CD4-positive, alpha-beta T cell treated with Interleukin-15 for 4 hours (primary cell): ENCODE data around the gene UBE2D1.
"Not testable (repeated sequence)": the region's sequence is repeated elsewhere in the genome, so short reads cannot be mapped to it uniquely, and the experiment has no call there.

ENCODE experiments used
- DNase-seq: peaks from one replicate; pipeline ENCODE4 v3.0.0-alpha.2; 2020; ENCODE audit warnings: low spot score

UBE2D1 gene

DNA sequence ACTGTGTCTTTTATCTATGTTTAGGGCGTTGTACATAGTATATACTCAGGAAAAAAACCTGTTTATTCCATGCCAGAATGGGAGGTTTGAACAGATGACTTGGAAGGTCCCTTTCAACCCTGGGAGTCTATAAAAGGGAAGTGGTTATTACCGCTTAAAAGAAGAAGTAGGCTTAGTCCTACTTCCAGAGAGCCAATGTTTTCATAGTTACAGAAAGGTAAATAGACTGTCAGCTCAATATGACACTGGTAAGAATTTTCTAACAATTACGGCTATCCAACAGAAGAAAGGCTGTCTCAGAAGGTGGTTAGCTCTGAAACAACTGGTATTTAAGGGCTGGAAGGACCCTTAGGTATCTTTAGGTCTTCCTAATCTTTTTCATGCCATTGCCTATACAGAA is 49.3 kb downstream of the UBE2D1 start:
- peak; percentile 22 for DNase-seq

DNA sequence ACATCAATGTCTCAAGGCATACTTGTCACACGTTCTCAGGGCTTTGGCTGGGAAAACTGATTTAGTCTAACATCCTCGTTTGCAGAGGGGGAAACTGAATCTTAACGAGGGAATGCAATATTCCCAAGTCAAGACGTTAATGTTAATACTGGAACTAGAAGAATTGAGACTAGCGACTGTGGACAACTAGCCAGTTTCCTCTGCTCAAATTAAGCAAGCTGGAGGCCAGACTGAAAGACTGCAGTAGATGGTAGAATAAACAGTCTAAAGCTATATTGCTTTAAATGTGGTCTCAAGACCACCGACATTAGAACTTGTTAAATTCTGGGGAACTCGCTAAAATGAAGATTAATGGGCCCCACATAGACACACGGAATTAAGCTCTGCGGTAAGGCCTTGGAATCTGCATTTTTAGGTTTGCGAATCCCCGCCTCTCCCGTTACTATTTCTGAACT is 49.8 kb downstream of the UBE2D1 start:
- no peak for DNase-seq

DNA sequence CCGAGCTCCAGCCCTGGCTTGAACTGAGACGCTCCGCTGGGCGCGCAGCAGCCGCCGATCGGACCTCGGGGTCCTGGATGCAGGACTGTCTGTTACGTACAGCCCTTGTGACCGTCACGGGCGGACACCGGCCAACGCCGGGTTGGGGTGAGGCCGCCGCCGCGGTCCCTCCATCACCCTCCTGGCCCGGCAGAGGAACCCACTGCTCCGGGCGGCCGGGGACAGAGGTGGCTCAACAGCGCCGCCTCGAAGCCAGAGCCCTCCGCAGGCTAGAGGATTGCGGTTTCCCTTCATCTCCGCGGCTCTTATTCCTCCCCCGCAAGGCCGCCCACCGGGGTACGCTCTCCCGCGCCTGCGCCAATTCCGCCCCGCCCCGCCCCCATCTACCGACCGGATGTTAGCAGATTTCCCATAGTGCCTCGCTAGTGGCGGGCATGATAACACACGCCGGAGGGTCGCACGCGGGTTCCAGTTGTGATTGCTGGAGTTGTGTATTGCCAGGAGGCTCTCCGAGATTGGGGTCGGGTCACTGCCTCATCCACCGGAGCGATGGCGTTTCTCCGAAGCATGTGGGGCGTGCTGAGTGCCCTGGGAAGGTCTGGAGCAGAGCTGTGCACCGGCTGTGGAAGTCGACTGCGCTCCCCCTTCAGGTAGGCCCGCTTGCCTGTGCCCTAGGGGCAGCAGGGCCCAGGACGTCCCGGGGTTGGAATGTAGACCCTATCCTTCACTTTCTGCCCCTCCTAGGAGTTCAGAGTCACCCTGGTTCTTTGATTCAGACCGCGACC is 50.4 kb downstream of the UBE2D1 start, which contains the start of gene TFAM:
Gene TFAM, plus strand, starts transcription at position 412 of the 785 bp plus-strand sequence. Its CDS starts 138 bp downstream, at position 550.
- DNase-seq = peak; percentile 93

DNA sequence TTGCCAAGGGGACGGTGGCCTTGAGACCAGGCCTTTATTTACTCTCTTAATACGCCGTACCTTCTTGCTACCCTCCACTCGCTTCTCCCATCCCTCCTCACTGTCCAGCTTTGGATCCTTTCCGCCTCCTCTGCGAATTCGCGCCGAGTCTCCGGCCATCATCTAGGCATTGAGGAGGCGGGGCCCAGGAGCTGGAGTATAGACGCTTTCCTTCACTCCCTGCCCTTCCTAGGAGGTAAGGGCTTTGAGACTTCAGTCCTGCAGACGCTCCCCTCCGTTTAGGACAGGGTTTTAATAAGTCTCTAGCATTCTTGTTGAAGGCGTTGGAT is 50.9 kb downstream of the UBE2D1 start:
- peak; percentile 8 for DNase-seq

DNA sequence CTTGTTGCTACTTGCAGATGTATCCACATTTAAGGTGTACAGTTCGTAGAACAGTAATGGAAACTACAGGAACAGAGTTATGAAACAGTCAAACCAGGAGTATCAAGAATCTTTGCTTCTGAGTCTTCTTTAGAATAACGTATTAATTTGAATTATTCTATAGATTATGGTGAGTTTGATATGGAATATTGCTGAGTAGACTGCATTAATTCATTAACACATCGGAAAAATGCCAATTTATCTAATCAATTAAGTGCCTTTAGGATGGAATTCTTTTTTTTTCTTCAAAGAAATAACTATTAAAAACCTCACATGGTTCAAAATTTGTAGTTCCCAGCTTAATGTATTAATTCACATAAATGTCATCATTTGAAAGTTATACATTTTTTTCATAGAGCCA is 54.2 kb downstream of the UBE2D1 start:
- no peak for DNase-seq

DNA sequence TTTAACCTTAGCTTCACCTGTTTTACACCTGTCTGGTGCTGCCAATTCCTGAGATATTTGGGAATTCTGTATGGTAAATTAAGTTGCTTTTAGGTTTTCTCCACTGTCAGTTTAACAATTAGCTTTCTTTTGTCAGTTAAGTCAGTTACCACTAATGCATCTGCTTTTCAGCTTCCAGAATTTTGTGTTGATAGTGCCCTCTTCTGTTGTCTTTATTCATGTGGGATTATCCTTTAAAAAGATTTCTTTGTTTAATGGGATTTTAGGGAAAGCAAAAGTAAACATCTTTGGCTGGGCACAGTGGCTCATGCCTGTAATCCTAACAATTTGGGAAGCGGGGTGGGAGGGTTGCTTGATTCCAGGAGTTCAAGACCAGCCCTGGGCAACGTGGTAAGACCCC is 58.5 kb downstream of the UBE2D1 start:
- no peak for DNase-seq

DNA sequence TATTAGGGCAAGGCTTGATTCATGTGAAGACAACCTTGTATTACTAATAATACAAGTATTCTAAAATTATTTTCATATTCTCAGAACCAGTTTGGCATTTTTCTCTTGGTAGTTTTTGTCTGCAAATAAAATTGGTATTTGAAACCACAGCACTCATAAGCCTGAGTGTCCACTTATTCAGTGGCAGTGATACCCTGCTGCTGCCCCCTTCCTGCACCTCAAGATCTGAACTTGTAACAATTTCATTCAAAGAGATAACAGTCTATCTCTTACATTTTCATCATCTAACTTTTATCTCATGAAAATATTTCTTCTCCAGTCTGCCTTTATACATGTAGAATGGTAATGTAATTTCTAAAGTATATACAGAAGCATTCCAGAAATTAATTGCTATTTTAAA is 59.7 kb downstream of the UBE2D1 start:
- DNase-seq = no peak

DNA sequence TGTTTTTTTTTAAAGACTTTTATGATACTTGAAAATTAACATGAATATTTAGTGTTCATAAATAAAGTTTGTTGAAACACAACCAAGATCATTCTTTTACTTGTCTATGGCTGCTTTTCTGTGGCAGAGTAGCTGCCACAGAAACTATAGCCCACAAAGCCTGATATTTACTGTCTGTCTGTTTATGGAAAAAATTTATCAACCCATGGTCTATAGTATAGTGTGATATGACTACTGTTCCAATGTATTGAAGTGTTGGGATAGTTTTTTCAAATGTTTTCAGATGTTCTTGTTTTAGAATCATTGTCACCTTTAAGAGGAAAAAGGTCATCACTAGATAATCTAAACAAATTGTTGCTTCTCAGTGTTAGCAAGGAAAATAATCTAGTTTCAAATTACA is 61.3 kb downstream of the UBE2D1 start:
- DNase-seq = no peak

DNA sequence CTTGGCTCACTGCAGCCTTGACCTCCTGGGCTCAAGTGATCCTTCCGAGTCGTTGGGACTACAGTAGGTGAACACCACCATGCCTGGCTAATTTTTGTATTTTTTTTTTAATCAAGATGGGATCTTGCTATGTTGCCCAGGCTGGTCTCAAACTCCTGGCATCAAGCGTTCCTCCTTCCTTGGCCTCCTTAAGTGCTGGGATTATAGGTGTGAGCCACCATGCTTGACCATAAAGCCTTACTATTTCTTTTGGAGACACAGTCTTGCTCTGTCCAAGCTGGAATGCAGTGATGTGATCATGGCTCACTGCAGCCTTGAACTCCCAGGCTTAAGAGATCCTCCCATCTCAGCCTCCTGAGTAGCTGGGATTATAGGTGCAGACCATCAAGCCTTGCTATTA is 63.0 kb downstream of the UBE2D1 start:
- no peak for DNase-seq

DNA sequence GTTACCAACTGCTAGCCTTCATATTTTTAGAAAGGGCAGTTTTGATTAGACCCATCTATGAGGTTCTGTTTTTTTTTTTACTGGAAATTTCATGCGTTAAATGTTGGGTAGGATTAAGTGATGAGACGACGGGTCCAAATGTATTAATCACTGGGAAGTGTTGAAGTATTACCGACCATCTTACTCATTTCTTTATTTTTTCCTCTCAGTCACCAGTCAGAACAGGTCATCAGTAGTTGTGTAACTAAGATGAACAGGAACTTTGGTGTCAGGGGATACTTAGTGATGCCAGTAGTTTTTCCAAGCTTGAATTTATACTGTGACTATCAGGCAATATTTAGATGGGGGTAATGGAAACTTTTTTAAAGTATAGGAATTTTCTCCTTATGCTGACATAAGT is 64.6 kb downstream of the UBE2D1 start:
- no peak for DNase-seq

DNA sequence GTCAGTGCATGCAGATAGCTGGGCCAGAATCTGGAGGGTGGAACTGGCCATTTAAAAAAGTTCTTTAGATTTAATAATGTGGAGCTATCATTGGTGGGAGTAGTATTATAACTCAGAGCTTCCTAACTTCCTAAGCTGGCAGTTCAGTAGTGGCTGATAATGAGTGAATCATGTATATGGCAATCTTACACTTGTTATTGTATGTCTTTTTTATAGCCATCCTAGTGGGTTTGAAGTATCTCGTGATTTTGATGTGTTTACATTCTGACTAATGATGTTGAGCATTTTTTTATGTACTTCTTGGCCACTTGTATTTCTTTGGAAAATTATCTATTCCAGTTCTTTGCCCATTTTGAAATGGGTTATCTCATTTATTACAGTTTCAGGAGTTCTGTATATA is 65.8 kb downstream of the UBE2D1 start:
- no peak for DNase-seq

DNA sequence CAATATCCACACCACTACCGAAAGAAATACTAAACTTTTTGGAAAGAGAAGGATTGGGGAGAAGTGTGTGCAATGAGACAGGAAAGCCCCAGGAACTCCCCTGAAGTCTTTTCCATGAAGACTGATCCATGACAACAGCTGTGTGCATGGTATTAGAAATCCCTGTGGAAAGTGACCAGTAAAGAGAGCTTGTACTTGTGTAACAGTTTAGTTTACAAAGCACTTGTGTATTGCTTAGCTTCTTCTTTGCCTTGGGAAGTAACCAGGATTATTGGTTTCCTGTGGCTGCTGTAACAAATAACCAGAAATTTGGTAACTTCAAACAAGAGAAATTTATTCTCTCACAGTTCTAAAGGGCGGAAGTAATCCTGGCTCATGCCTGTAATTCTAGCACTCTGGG is 69.2 kb downstream of the UBE2D1 start:
- no peak for DNase-seq

DNA sequence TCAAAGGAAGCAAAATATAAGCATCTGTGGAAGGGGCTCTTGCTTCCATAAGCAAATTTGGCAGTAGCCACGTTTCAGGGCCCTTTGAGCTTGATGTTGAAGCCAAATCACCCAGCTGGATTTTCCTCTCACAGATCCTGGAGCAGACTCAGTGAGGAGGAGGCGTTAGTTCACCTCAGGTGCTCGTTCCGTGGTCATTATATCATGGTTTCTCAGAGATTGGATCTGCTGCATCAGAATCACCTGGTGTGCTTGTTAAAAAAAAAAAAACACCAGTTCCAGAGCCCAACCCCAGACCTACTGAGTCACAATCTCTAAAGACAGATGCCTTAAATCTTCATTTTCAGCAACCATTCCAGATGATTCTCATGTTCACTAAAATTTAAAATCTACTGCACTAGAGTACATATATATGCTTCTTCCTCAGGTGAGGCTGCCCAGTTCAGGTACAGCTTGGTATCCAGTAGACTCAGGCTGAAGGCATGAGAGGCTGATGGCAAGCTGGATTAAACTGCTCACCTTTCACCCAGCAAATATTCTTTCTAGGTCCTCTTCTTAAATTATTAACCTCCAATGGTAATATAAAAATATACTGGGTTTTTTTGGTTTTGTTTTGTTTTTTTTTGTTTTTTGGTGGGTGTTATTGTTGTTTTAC is 75.3 kb downstream of the UBE2D1 start:
- no peak for DNase-seq

DNA sequence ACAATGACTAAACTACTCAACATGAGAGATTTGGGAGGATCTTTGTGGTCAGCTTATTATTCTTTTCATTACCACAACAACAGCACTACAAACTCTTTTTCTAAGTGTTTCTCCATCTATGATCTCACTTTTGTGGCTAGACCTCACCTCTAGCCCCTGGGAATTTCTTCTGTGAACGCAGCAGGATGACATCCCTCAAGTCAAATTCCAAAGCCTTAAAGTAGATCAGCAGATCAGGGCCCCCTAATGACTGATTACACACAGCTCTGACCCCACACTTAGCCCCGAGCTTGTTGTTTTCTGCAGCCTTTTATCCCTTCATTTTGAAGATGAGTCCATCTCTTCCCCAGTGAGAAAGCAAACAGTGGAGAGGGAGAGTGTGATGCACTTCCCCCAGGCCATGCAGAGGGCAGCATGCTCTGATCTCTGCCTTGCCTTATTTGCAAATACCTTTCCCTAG is 77.7 kb downstream of the UBE2D1 start:
- DNase-seq = no peak

DNA sequence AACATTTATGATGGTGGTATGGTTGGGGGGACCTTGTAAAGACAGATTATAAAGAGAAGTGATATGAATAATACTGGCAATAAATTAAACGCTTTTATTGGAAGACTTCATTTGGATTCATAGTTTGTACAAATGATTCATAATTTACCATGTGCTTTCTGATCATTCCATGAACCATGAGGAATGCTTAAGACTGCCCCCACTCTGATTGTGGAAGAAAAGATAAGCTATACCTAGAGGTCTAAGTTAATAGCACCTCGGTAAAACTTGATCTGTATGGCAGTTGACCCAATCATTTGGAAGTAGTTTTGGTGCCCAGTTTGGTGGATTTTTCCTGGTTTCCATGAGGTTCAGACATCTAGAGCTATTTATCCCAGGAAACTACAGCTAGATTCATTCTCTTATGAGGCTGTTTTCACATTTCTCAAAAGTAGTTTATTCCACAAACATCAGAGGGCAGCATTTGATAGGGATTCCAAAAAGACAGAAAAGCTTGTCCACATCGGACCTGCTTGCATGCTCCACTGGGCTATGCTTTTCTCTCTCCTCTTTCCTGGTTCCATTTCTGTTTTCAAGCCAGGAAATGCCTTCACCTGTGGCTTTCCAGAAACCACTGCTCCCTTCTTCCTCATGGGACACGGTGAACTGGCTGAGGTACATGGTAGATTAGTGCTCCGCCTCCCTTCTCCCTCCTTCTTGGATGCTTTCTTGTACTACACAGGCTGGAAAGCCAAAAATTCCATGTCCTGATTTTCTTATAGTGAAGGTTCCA is 79.7 kb downstream of the UBE2D1 start:
- no peak for DNase-seq

DNA sequence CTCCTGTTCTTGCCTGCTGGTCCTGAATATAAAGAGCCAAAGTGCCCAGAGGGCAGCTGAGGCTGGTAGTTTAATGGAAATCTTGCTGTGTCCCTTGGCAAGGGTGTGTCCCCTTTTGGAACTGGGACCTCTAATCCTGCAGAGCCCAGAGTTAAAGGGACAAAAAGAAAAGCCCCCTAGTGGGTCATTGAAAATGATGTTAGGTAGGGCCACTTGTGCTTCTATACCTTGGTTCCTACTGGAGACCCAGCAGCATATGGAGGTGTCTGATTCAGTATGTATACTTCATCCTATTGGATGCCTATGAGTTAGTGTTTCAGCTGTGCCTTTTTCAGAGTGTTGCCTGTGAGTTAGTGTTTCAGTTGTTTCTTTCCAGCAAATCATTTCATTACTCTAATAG is 81.0 kb downstream of the UBE2D1 start:
- no peak for DNase-seq

DNA sequence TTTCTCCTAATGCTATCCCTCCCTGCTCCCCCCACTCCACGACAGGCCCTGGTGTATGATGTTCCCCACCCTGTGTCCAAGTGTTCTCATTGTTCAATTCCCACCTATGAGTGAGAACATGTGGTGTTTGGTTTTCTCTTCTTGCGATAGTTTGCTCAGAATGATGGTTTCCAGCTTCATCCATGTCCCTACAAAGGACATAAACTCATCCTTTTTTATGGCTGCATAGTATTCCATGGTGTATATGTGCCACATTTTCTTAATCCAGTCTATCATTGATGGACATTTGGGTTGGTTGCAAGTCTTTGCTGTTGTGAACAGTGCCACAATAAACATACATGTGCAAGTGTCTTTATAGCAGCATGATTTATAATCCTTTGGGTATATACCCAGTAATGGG is 83.1 kb downstream of the UBE2D1 start:
- DNase-seq = not testable (repeated sequence)
